Mesenchymal stem cell (in vitro differentiated cells and primary cell): ENCODE measurements around the gene OPCML.
A peak's percentile ranks its signal among the peaks of the same experiment; 100 is the strongest.

ENCODE experiments used
- DNase-seq: peaks from one replicate; pipeline ENCODE4 v3.0.0-alpha.2; 2013
- H2AFZ ChIP-seq: one replicate; pipeline ENCODE4 v1.6.1; 2013; ENCODE audit warnings: low read depth, mild to moderate bottlenecking, control low read depth, inconsistent platforms, low read length, moderate library complexity
- H2AK5ac ChIP-seq: 2 replicates; pipeline ENCODE4 v1.6.1; 2013; ENCODE audit warnings: low read length, moderate library complexity, mild to moderate bottlenecking, inconsistent platforms; ENCODE audit not compliant: severe bottlenecking
- H2BK120ac ChIP-seq: one replicate; pipeline ENCODE4 v1.6.1; 2013; ENCODE audit warnings: low read depth, mild to moderate bottlenecking, inconsistent platforms, low read length, moderate library complexity
- H2BK12ac ChIP-seq, 2 experiments: one replicate each; pipeline ENCODE4 v1.6.1; 2013; ENCODE audit warnings: inconsistent platforms in 2 of 2, low read length in 2 of 2, mild to moderate bottlenecking in 2 of 2, moderate library complexity in 2 of 2, control low read depth in 1 of 2
- H2BK15ac ChIP-seq: one replicate; pipeline ENCODE4 v1.6.1; 2013; ENCODE audit warnings: mild to moderate bottlenecking, low read depth, inconsistent platforms; ENCODE audit not compliant: poor library complexity, severe bottlenecking
- H2BK5ac ChIP-seq: 2 replicates; pipeline ENCODE4 v1.6.1; 2013; ENCODE audit warnings: low read depth, mild to moderate bottlenecking, low read length, control low read depth, inconsistent platforms; ENCODE audit not compliant: poor library complexity, severe bottlenecking
- H3K14ac ChIP-seq, 2 experiments: one replicate each; pipeline ENCODE4 v1.6.1; 2013; ENCODE audit warnings: inconsistent platforms in 2 of 2, low read length in 2 of 2, control low read depth in 1 of 2, mild to moderate bottlenecking in 1 of 2, moderate library complexity in 1 of 2
- H3K18ac ChIP-seq, 2 experiments: one replicate each; pipeline ENCODE4 v1.6.1; 2013; ENCODE audit warnings: inconsistent platforms in 2 of 2, low read length in 2 of 2, control low read depth in 1 of 2, low read depth in 1 of 2, mild to moderate bottlenecking in 1 of 2
- H3K23ac ChIP-seq, 2 experiments: one replicate each; pipeline ENCODE4 v1.6.1; 2013; ENCODE audit warnings: inconsistent platforms in 2 of 2, low read length in 2 of 2, mild to moderate bottlenecking in 2 of 2, moderate library complexity in 2 of 2, control low read depth in 1 of 2
- H3K27ac ChIP-seq: 2 replicates; pipeline ENCODE4 v1.5.1; 2013; ENCODE audit warnings: mild to moderate bottlenecking, moderate library complexity, low read length, control low read depth, inconsistent platforms; ENCODE audit not compliant: poor library complexity, severe bottlenecking
- H3K27me3 ChIP-seq, 2 experiments: 2 replicates each; pipeline versions ENCODE4 v1.6.1 to v1.7.0; 2013; ENCODE audit warnings: low read length in 2 of 2, mild to moderate bottlenecking in 2 of 2, moderate library complexity in 2 of 2, control low read depth in 1 of 2, inconsistent platforms in 1 of 2; ENCODE audit not compliant: control insufficient read depth in 1 of 2, insufficient read depth in 1 of 2
- H3K36me3 ChIP-seq, 2 experiments: 2 replicates each; pipeline versions ENCODE4 v1.6.1 to v1.7.0; 2013; ENCODE audit warnings: low read length in 2 of 2, control low read depth in 1 of 2, inconsistent platforms in 1 of 2, low read depth in 1 of 2, mild to moderate bottlenecking in 1 of 2; ENCODE audit not compliant: insufficient read depth in 2 of 2, control insufficient read depth in 1 of 2
- H3K4ac ChIP-seq, 2 experiments: one replicate each; pipeline ENCODE4 v1.6.1; 2013; ENCODE audit warnings: inconsistent platforms in 2 of 2, low read length in 2 of 2, mild to moderate bottlenecking in 2 of 2, moderate library complexity in 2 of 2, control low read depth in 1 of 2, low read depth in 1 of 2
- H3K4me1 ChIP-seq: 2 replicates; pipeline ENCODE4 v1.6.1; 2013; ENCODE audit warnings: low read depth, low read length, control low read depth; ENCODE audit not compliant: control insufficient read depth, insufficient read depth
- H3K4me2 ChIP-seq: 2 replicates; pipeline ENCODE4 v1.6.1; 2013; ENCODE audit warnings: low read length, mild to moderate bottlenecking, inconsistent platforms; ENCODE audit not compliant: poor library complexity, severe bottlenecking
- H3K4me3 ChIP-seq, 2 experiments: 2 replicates each; pipeline versions ENCODE4 v1.5.1 to v1.7.0; 2013; ENCODE audit warnings: low read length in 2 of 2, mild to moderate bottlenecking in 2 of 2, control low read depth in 1 of 2, low read depth in 1 of 2; ENCODE audit not compliant: insufficient read depth in 1 of 2
- H3K79me1 ChIP-seq: replicated peaks from 2 replicates; pipeline ENCODE4 v1.6.1; 2013; ENCODE audit warnings: mild to moderate bottlenecking, control low read depth, low read length, inconsistent platforms; ENCODE audit not compliant: poor library complexity, severe bottlenecking
- H3K9ac ChIP-seq: 2 replicates; pipeline ENCODE4 v1.7.0; 2013; ENCODE audit warnings: mild to moderate bottlenecking, low read length, moderate library complexity
- H3K9me3 ChIP-seq: 2 replicates; pipeline ENCODE4 v1.7.0; 2013; ENCODE audit warnings: mild to moderate bottlenecking, low read length; ENCODE audit not compliant: control insufficient read depth
- H4K8ac ChIP-seq: one replicate; pipeline ENCODE4 v1.6.1; 2013; ENCODE audit warnings: inconsistent platforms, mild to moderate bottlenecking, low read length, moderate library complexity
- H4K91ac ChIP-seq: one replicate; pipeline ENCODE4 v1.6.1; 2013; ENCODE audit warnings: mild to moderate bottlenecking, low read length, inconsistent platforms
- WGBS: methylation state at CpG from one replicate; pipeline ENCODE4 v1.1.7; 2013; ENCODE audit warnings: mixed read lengths; 5-methylcytosine and 5-hydroxymethylcytosine counted together

OPCML gene

DNA sequence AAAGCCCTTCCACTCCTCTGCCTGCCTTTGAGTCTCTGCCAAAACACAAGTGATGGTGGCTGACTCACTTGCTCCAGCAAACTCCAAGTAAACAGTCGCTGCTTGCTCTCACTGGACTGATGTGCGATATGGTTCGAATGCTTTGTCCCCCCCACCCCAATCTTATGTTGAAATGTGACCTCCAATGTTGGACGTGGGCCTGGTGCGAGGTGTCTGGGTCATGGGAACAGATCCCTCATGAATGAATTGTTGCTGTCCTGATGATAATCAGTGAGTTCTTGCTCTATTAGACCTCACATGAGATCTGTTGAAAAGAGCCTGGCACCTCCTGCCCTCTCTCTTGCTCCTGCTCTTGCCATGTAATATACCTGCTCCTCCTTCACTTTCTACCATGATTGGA is 747.9 kb downstream of the OPCML start:
- Histone ChIP-seq H2BK120ac (no peak overlapping the region), H3K79me1 (no peaks in the 10 kb centered on the region), H4K8ac (no peak overlapping the region), H3K27me3 (no peaks in the 10 kb centered on the region), H3K27ac (no peak overlapping the region), H3K23ac (no peak overlapping the region), H2BK5ac (no peak overlapping the region), H2AK5ac (no peak overlapping the region), H2AFZ (no peak overlapping the region), H3K4me3 (no peak overlapping the region), H3K4ac (no peak overlapping the region), H2BK15ac (no peak overlapping the region), H3K9me3 (no peaks in the 10 kb centered on the region), H3K9ac (no peak overlapping the region), H4K91ac (no peak overlapping the region), H2BK12ac (no peak overlapping the region), H3K14ac (no peak overlapping the region), H3K4me2 (no peak overlapping the region), H3K36me3 (no peaks in the 10 kb centered on the region), H3K4me1 (no peaks in the 10 kb centered on the region), H3K18ac (no peak overlapping the region)
- WGBS = 71% methylated on average over 5 of the region's 5 CpGs
- DNase-seq = peak; percentile 26

DNA sequence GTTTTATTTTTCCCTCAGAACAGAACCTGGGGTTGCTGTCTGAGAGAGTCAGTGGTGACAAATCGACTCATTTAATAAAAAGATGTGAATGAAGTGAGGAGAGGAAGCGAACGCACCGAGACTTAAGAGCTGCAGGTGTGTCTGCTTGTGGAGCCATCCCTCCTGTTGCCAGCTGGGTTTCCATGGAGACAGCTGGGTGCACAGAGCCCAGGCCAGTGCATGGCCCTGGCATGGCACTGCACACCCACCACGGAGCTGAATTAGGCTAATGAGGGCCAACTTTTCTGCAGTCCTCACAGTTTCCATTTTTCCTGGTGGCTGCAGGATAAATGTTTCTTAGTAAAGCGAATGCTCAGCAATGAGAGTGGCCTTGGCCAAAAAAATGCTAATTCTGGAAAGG is 750.2 kb downstream of the OPCML start:
- Histone ChIP-seq H2BK15ac (no peak overlapping the region), H3K9ac (no peak overlapping the region), H3K4me3 (no peak overlapping the region), H2BK12ac (no peak overlapping the region), H3K27ac (no peak overlapping the region), H3K79me1 (no peaks in the 10 kb centered on the region), H3K4me1 (no peaks in the 10 kb centered on the region), H3K4ac (no peak overlapping the region), H3K23ac (no peak overlapping the region), H2BK120ac (no peak overlapping the region), H3K36me3 (no peaks in the 10 kb centered on the region), H3K9me3 (no peaks in the 10 kb centered on the region), H2AFZ (no peak overlapping the region), H3K4me2 (no peak overlapping the region), H3K14ac (no peak overlapping the region), H4K91ac (no peak overlapping the region), H3K18ac (no peak overlapping the region), H2AK5ac (no peak overlapping the region), H4K8ac (no peak overlapping the region), H3K27me3 (no peaks in the 10 kb centered on the region), H2BK5ac (no peak overlapping the region)
- no peak for DNase-seq
- 90% methylated on average over 6 of the region's 6 CpGs for WGBS

DNA sequence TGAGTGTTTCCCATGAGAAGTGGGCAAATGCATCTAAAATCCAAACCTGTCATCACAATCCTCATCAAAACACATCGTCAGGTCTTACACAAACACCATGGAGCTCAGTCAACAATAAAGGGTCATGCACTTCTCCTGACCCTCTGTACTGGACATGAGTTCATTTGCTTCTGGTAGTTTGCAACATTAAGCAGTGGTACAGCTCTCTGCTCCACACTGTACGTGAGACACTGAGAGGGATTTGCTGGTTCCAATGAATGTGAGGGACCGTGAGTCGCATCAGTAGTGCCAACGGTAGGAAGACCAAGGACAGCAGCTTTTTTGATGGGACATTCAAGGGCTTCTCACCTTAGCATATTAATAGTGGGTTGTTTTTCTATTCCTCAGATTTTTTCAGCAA is 752.3 kb downstream of the OPCML start:
- Histone ChIP-seq H3K4ac (no peak overlapping the region), H3K4me2 (no peak overlapping the region), H4K8ac (no peak overlapping the region), H3K27ac (no peak overlapping the region), H2BK5ac (no peak overlapping the region), H2BK12ac (no peak overlapping the region), H3K9ac (no peak overlapping the region), H2AFZ (no peak overlapping the region), H3K18ac (no peak overlapping the region), H2AK5ac (no peak overlapping the region), H3K4me1 (no peaks in the 10 kb centered on the region), H3K23ac (no peak overlapping the region), H3K4me3 (no peak overlapping the region), H4K91ac (no peak overlapping the region), H3K36me3 (no peaks in the 10 kb centered on the region), H3K9me3 (no peaks in the 10 kb centered on the region), H3K79me1 (no peaks in the 10 kb centered on the region), H2BK15ac (no peak overlapping the region), H2BK120ac (no peak overlapping the region), H3K27me3 (no peaks in the 10 kb centered on the region), H3K14ac (no peak overlapping the region)
- 69% methylated on average over 5 of the region's 5 CpGs for WGBS
- DNase-seq = no peak

DNA sequence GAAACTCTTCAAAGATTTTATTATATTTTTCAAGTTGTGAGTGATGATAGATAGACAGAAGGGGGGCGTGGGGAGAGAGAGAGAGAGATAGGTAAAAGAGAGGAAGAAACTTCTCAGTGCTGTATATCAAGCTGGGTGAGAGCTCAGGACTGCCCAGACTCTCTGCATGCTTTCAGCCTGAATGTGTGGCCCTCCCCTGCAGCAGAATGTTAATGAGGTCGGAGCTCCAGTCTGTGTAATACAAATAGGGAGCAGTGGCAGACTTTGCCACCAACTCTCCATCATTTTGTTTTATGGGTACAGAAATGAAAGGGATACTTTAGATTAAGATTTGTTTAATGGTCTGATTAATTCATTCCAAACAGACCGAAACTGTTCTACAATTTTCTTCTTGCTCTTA is 752.8 kb downstream of the OPCML start:
- no peak overlapping the region for H2BK120ac ChIP-seq
- no peaks in the 10 kb centered on the region for H3K27me3 ChIP-seq
- H2AK5ac ChIP-seq = no peak overlapping the region
- H3K27ac ChIP-seq = no peak overlapping the region
- H2BK5ac ChIP-seq = no peak overlapping the region
- H2AFZ ChIP-seq = no peak overlapping the region
- no peaks in the 10 kb centered on the region for H3K79me1 ChIP-seq
- no peak overlapping the region for H3K18ac ChIP-seq
- H2BK15ac ChIP-seq = no peak overlapping the region
- WGBS = 57% methylated on average over 1 of the region's 3 CpGs
- H3K9ac ChIP-seq = no peak overlapping the region
- no peak overlapping the region for H3K4me3 ChIP-seq
- H3K23ac ChIP-seq = no peak overlapping the region
- no peaks in the 10 kb centered on the region for H3K36me3 ChIP-seq
- H3K4ac ChIP-seq = no peak overlapping the region
- H3K4me2 ChIP-seq = no peak overlapping the region
- H4K8ac ChIP-seq = no peak overlapping the region
- H3K9me3 ChIP-seq = no peaks in the 10 kb centered on the region
- no peak overlapping the region for H4K91ac ChIP-seq
- no peak overlapping the region for H2BK12ac ChIP-seq
- H3K14ac ChIP-seq = no peak overlapping the region
- H3K4me1 ChIP-seq = no peaks in the 10 kb centered on the region
- no peak for DNase-seq
